Vagina (tissue), 2 donors: ENCODE data around the gene RAB27A. TPM values are rescaled to one million over a fixed set of nuclear protein-coding genes. Genes with fewer than 3 reads are reported as not detected.
"Not testable (repeated sequence)": the region's sequence is repeated elsewhere in the genome, so short reads cannot be mapped to it uniquely, and the experiment has no call there.

Source experiments
- DNase-seq, 2 donors: peaks; one replicate each; pipeline ENCODE4 v3.0.0-alpha.2; 2017; ENCODE audit errors: extremely low spot score in 2 of 2
- H3K27ac ChIP-seq: fragments of 200-600 bp; sonication (generic); one replicate; pipeline ENCODE4 v1.5.1; 2019
- H3K27me3 ChIP-seq: fragments of 200-600 bp; sonication (generic); one replicate; pipeline ENCODE4 v1.5.1; 2019
- H3K36me3 ChIP-seq, 2 donors: fragments of 200-600 bp; sonication (generic); one replicate each; pipeline ENCODE4 v1.5.1; 2017 to 2019
- H3K4me1 ChIP-seq: fragments of 200-600 bp; sonication (generic); one replicate; pipeline ENCODE4 v1.5.1; 2019
- H3K4me3 ChIP-seq, 2 donors: fragments of 200-600 bp; sonication (generic); 1 replicate in 1 of 2; 2 replicates in 1 of 2; pipeline ENCODE4 v1.5.1; 2016 to 2019
- H3K9me3 ChIP-seq: fragments of 200-600 bp; sonication (generic); one replicate; pipeline ENCODE4 v1.5.1; 2019
- POLR2A ChIP-seq, 2 donors: fragments of 450-650 bp; IDR thresholded peaks; one replicate each; pipeline ENCODE4 v1.6.1; 2017; ENCODE audit warnings: antibody characterized with exemption in 2 of 2, mild to moderate bottlenecking in 2 of 2, moderate library complexity in 2 of 2
- POLR2AphosphoS5 ChIP-seq, 2 donors: sonication (generic); formaldehyde crosslinking; IDR thresholded peaks; one replicate each; pipeline ENCODE4 v1.9.0; 2017; ENCODE audit warnings: antibody characterized with exemption in 2 of 2, mild to moderate bottlenecking in 2 of 2, low read depth in 1 of 2; ENCODE audit not compliant: insufficient read depth in 1 of 2
- intact Hi-C: fragments of 100-400 bp; cut with DNase I; formaldehyde crosslinking; loops from one replicate; pipeline ENCODE4 v1.15.1; 2023
- total RNA-seq: library from RNA; depleted of rRNA; stranded (reverse); fragments of >200 nt; gene quantifications from one replicate; pipeline ENCODE4 v1.2.3, GENCODE V29; 2016
- TF ChIP-seq, protein P1 (sequence below), 3 experiments: fragments of 450-650 bp in 2 of 3; fragments of 200-600 bp in 1 of 3; sonication (generic) in 1 of 3; IDR thresholded peaks; one replicate each; pipeline ENCODE4 v1.5.1; 2017 to 2019; ENCODE audit warnings: antibody characterized with exemption in 3 of 3, mild to moderate bottlenecking in 2 of 3, moderate library complexity in 2 of 3

RAB27A gene
- total RNA-seq, 1 donor from 2014 or later, result 29.5 TPM

DNA sequence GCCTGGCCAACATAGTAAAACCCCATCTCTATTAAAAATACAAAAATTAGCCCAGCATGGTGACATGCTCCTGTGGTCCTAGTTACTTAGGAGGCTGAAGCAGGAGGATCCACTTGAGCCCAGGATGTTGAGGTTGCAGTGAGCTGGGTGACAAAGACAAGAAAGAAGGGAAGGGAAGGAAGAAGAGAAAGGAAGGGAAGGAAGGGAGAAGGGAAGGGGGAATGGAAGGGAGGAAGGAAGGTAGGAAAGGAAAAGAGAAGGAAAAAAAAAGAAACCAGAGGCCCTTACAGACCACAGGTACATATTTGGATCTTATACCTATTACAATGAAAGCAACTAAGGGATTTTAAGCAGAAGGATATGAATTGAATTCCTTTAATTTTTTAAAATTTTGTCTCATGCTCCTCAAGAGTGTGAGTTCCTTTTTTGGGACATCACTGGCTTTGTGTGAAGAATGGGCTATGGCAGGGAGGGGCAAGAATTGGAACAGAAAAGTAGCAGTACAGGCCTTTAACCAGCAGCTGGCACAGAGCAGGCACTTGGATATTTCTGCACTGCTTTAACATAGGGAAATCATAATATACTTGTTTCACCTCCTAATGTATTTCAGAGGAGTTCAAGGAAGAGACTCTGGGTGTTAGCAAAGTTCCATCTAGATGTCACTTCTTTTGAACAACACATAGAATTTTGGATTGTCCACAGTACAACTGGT lies 7.9 kb downstream of the RAB27A start:
- Histone ChIP-seq H3K27me3 (no peaks in the 10 kb centered on the region), H3K4me3 (no peak overlapping the region), H3K27ac (peak overlapping the region; percentile 61), H3K4me1 (peaks cover 38% of the 10 kb centered on the region), H3K9me3 (no peaks in the 10 kb centered on the region), H3K36me3 (no peaks in the 10 kb centered on the region)
- TF ChIP-seq POLR2A (IDR thresholded peaks at IDR 0.05) (no peak), POLR2AphosphoS5 (IDR thresholded peaks at IDR 0.05; ENCODE audit: insufficient read depth in 1 of 2, low read depth in 1 of 2) (no peak)
- TF ChIP-seq, protein P1, sequence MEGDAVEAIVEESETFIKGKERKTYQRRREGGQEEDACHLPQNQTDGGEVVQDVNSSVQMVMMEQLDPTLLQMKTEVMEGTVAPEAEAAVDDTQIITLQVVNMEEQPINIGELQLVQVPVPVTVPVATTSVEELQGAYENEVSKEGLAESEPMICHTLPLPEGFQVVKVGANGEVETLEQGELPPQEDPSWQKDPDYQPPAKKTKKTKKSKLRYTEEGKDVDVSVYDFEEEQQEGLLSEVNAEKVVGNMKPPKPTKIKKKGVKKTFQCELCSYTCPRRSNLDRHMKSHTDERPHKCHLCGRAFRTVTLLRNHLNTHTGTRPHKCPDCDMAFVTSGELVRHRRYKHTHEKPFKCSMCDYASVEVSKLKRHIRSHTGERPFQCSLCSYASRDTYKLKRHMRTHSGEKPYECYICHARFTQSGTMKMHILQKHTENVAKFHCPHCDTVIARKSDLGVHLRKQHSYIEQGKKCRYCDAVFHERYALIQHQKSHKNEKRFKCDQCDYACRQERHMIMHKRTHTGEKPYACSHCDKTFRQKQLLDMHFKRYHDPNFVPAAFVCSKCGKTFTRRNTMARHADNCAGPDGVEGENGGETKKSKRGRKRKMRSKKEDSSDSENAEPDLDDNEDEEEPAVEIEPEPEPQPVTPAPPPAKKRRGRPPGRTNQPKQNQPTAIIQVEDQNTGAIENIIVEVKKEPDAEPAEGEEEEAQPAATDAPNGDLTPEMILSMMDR (IDR thresholded peaks at IDR 0.05), result no peak
- intact Hi-C loops, result no loop called here
- no peak for DNase-seq

DNA sequence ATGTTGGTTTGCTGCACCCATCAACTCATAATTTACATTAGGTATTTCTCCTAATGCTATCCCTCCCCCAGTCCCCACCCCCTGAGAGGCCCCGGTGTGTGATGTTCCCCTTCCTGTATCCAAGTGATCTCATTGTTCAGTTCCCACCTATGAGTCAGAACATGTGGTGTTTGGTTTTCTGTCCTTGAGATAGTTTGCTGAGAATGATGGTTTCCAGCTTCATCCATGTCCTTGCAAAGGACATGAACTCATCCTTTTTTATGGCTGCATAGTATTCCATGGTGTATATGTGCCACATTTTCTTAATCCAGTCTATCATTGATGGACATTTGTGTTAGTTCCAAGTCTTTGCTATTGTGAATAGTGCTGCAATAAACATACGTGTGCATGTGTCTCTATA lies 9.0 kb downstream of the RAB27A start:
- H3K27ac ChIP-seq, H3K27me3 ChIP-seq, H3K4me3 ChIP-seq, DNase-seq, H3K9me3 ChIP-seq, intact Hi-C loops, H3K36me3 ChIP-seq: not testable (repeated sequence)
- H3K4me1 ChIP-seq, result peaks cover 42% of the 10 kb centered on the region

DNA sequence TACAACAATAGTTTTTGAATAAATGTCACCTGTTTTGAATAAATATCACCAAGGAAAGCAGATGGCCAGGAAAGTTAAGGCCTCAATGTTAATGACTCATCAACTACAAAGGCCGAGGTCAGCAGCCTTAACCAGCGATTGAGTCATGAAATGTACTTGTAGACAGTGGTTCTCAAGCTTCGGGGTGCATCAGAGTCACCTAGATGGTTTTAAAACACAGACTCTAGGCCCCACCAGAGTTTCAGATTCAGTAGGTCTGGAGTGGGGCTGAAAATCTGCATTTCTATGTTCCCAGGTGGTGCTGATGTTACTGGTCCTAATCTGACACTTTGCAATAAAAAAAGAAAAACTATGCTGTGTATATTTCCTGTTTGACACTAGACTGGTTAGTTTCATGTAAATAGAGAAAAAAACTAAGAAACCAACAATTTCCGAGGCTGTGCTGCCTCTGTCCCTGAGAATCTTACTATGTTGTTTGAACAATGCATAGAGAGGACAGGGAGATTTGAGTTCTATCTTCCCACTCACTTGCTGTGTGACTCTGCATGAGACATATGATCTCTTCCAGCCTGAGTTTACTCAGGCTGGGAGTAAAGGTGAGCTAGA lies 9.8 kb downstream of the RAB27A start:
- Histone ChIP-seq H3K36me3 (no peaks in the 10 kb centered on the region), H3K9me3 (no peaks in the 10 kb centered on the region), H3K4me1 (peaks cover 42% of the 10 kb centered on the region), H3K27me3 (no peaks in the 10 kb centered on the region), H3K27ac (no peak overlapping the region), H3K4me3 (no peak overlapping the region)
- intact Hi-C loops, result no loop called here
- no peak for TF ChIP-seq POLR2A (IDR thresholded peaks at IDR 0.05)
- TF ChIP-seq, protein P1 (IDR thresholded peaks at IDR 0.05), result no peak
- TF ChIP-seq POLR2AphosphoS5 (IDR thresholded peaks at IDR 0.05; ENCODE audit: insufficient read depth in 1 of 2, low read depth in 1 of 2), result no peak
- DNase-seq, result no peak

DNA sequence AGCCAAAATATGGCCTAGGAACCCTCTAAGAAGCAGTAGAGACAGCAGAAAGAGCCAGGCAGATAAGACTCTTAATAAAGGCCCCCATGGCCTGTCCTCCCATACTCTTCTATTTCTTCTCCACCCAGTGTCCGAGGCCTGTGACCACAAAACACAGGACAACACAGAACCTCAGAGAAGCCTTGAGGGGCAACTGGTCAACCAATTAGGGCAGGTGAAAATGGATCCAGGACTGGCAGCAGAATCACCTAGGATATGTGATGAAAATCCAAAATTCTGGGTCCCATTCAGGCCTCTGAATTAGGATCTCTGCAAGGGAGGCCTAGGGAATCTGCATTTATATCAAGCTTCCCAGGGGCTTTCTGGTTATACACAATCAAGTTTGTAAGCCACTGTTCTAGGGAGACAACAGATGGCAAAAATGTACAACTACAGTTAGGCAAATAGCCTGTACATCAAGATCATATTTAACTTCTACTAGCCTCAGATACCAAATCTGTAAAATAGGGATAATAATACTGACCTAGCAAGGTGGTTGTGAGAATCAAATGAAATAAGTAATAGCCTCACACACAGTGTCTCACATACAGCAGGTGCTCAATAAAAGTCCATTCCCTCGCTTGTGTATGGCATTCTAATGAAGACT lies 10.4 kb downstream of the RAB27A start:
- Histone ChIP-seq H3K4me1 (peaks cover 42% of the 10 kb centered on the region), H3K27me3 (no peaks in the 10 kb centered on the region), H3K4me3 (no peak overlapping the region), H3K9me3 (no peaks in the 10 kb centered on the region), H3K27ac (no peak overlapping the region), H3K36me3 (no peaks in the 10 kb centered on the region)
- intact Hi-C loops, result no loop called here
- TF ChIP-seq POLR2AphosphoS5 (IDR thresholded peaks at IDR 0.05; ENCODE audit: insufficient read depth in 1 of 2, low read depth in 1 of 2) (no peak), POLR2A (IDR thresholded peaks at IDR 0.05) (no peak)
- TF ChIP-seq, protein P1 (IDR thresholded peaks at IDR 0.05), result no peak
- no peak for DNase-seq

DNA sequence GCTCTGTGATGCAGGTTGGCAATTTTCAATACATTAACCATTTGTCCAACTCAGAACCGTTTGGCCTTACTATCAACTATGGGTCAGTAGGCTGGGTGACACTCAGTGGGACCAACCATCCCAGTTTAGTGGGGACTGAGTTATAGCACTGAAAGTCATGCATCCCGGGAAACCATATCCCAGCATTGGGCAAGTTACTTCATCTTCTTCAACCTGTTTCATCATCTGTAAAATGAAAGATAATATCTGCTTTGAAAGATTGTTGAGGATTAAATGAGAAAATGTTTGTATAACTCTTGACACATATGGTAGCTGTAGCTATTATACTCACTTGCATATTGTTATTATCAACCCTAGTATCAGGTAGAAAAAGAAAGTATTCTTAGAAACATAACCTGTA lies 11.9 kb downstream of the RAB27A start:
- Histone ChIP-seq H3K36me3 (no peaks in the 10 kb centered on the region), H3K9me3 (no peaks in the 10 kb centered on the region), H3K27ac (peak overlapping the region; percentile 5), H3K27me3 (no peaks in the 10 kb centered on the region), H3K4me3 (no peak overlapping the region), H3K4me1 (peaks cover 31% of the 10 kb centered on the region)
- DNase-seq, result no peak
- TF ChIP-seq, protein P1 (IDR thresholded peaks at IDR 0.05), result no peak
- TF ChIP-seq POLR2A (IDR thresholded peaks at IDR 0.05) (no peak), POLR2AphosphoS5 (IDR thresholded peaks at IDR 0.05; ENCODE audit: insufficient read depth in 1 of 2, low read depth in 1 of 2) (no peak)
- intact Hi-C loops, result no loop called here
